H1 (cell line): ENCODE data around the gene MYL7. TPM values are rescaled to one million over a fixed set of nuclear protein-coding genes. Genes with fewer than 3 reads are reported as not detected.
"Not testable (repeated sequence)": the region's sequence is repeated elsewhere in the genome, so short reads cannot be mapped to it uniquely, and the experiment has no call there.

ENCODE experiments used
- CTCF ChIA-PET: fragments of 300-600 bp; sonication (Branson Sonifier 250); formaldehyde crosslinking; loops from one replicate; lab custom pipeline; 2021; ENCODE audit not compliant: partially characterized antibody; lab: Charles Lee
- POLR2A ChIA-PET: fragments of 300-600 bp; sonication (Branson Sonifier 250); formaldehyde crosslinking; loops from one replicate; lab custom pipeline; 2021; ENCODE audit warnings: inconsistent platforms; ENCODE audit not compliant: partially characterized antibody; lab: Charles Lee
- DNase-seq, 2 experiments: peaks; one replicate each; pipeline versions ENCODE4 v3.0.0 to v3.0.0-alpha.2; 2010 to 2022; ENCODE audit warnings: low spot score in 2 of 2, low read depth in 1 of 2, mixed read lengths in 1 of 2
- FAIRE-seq: peaks from 2 replicates; lab custom pipeline; 2011; peaks lifted over from hg19 to GRCh38; lab: Jason Lieb, UNC
- H2AFZ ChIP-seq: 2 replicates; pipeline ENCODE4 v1.8.1; 2012; ENCODE audit warnings: low read length, inconsistent platforms
- H2AK5ac ChIP-seq: 2 replicates; pipeline ENCODE4 v1.6.1; 2013; ENCODE audit warnings: low read depth, low read length
- H2BK120ac ChIP-seq: replicated peaks from 2 replicates; pipeline ENCODE3; 2013; ENCODE audit warnings: low read depth, low read length, inconsistent platforms
- H2BK12ac ChIP-seq: 2 replicates; pipeline ENCODE4 v1.6.1; 2013; ENCODE audit warnings: low read depth, low read length
- H2BK15ac ChIP-seq: 2 replicates; pipeline ENCODE4 v1.6.1; 2013; ENCODE audit warnings: low read length
- H2BK20ac ChIP-seq: 2 replicates; pipeline ENCODE4 v1.6.1; 2013; ENCODE audit warnings: low read length
- H2BK5ac ChIP-seq: 2 replicates; pipeline ENCODE4 v1.6.1; 2013; ENCODE audit warnings: low read depth, low read length
- H3K14ac ChIP-seq: 2 replicates; pipeline ENCODE4 v1.6.1; 2013; ENCODE audit warnings: inconsistent platforms; ENCODE audit not compliant: insufficient read length
- H3K18ac ChIP-seq: 2 replicates; pipeline ENCODE4 v1.6.1; 2013; ENCODE audit warnings: low read length; ENCODE audit errors: extremely low read depth
- H3K23ac ChIP-seq: 2 replicates; pipeline ENCODE4 v1.6.1; 2013; ENCODE audit warnings: inconsistent platforms; ENCODE audit not compliant: insufficient read length
- H3K23me2 ChIP-seq: 2 replicates; pipeline ENCODE4 v1.6.1; 2013; ENCODE audit warnings: low read depth, low read length
- H3K27ac ChIP-seq: 2 replicates; pipeline ENCODE4 v1.6.1; 2011; ENCODE audit warnings: low read depth, low read length, inconsistent platforms
- H3K27me3 ChIP-seq, 4 experiments: replicated peaks in 1 of 4; 1 replicate in 1 of 4; 2 replicates in 3 of 4; pipeline versions ENCODE4 v1.6.1 to v1.8.1; 2011 to 2013; ENCODE audit warnings: low read length in 3 of 4, mild to moderate bottlenecking in 3 of 4, inconsistent platforms in 2 of 4, mixed read lengths in 2 of 4, moderate library complexity in 1 of 4; ENCODE audit not compliant: control insufficient read depth in 3 of 4, insufficient read depth in 3 of 4; ENCODE audit errors: extremely low read depth in 1 of 4
- H3K36me3 ChIP-seq, 4 experiments: 2 replicates each; pipeline versions ENCODE4 v1.6.1 to v1.8.1; 2011 to 2013; ENCODE audit warnings: mild to moderate bottlenecking in 4 of 4, low read length in 3 of 4, moderate library complexity in 2 of 4, control low read depth in 1 of 4, inconsistent platforms in 1 of 4; ENCODE audit not compliant: insufficient read depth in 4 of 4, control insufficient read depth in 2 of 4
- H3K4ac ChIP-seq: replicated peaks from 2 replicates; pipeline ENCODE3; 2013; ENCODE audit warnings: low read length, low read depth, mixed read lengths, inconsistent platforms; ENCODE audit not compliant: insufficient read length
- H3K4me1 ChIP-seq, 4 experiments: replicated peaks in 1 of 4; 1 replicate in 1 of 4; 2 replicates in 3 of 4; pipeline versions ENCODE4 v1.6.1 to v1.8.1; 2011 to 2013; ENCODE audit warnings: low read length in 3 of 4, inconsistent platforms in 2 of 4, mixed read lengths in 1 of 4; ENCODE audit not compliant: insufficient read depth in 4 of 4, control insufficient read depth in 3 of 4
- H3K4me2 ChIP-seq, 2 experiments: 2 replicates each; pipeline versions ENCODE4 v1.6.1 to v1.8.1; 2011 to 2013; ENCODE audit warnings: low read depth in 2 of 2, low read length in 2 of 2, control low read depth in 1 of 2, inconsistent platforms in 1 of 2, mild to moderate bottlenecking in 1 of 2; ENCODE audit not compliant: insufficient read depth in 1 of 2
- H3K4me3 ChIP-seq, 4 experiments: fragments of 200-600, 300-600 bp in 1 of 4; sonication (generic), shearing (Covaris generic), sonication (Bioruptor Twin) in 1 of 4; 2 replicates each; pipeline versions ENCODE4 v1.5.1 to v1.8.1; 2011 to 2016; ENCODE audit warnings: low read length in 4 of 4, low read depth in 3 of 4, control low read depth in 2 of 4, inconsistent platforms in 2 of 4, mild to moderate bottlenecking in 2 of 4, mixed read lengths in 1 of 4, moderate library complexity in 1 of 4; ENCODE audit not compliant: insufficient read depth in 2 of 4; ENCODE audit errors: extremely low read depth in 1 of 4
- H3K56ac ChIP-seq: replicated peaks from 2 replicates; pipeline ENCODE3; 2013; ENCODE audit warnings: low read depth, mild to moderate bottlenecking, mixed read lengths, low read length, inconsistent platforms; ENCODE audit not compliant: insufficient read length
- H3K79me1 ChIP-seq: 2 replicates; pipeline ENCODE4 v1.6.1; 2013; ENCODE audit warnings: low read depth, low read length, control low read depth
- H3K79me2 ChIP-seq, 2 experiments: 2 replicates each; pipeline versions ENCODE4 v1.6.1 to v1.8.1; 2012 to 2013; ENCODE audit warnings: low read length in 2 of 2, mild to moderate bottlenecking in 2 of 2, inconsistent platforms in 1 of 2; ENCODE audit not compliant: insufficient read depth in 2 of 2, control insufficient read depth in 1 of 2
- H3K9ac ChIP-seq, 4 experiments: replicated peaks in 1 of 4; 1 replicate in 1 of 4; 2 replicates in 3 of 4; pipeline versions ENCODE4 v1.6.1 to v1.8.1; 2011 to 2013; ENCODE audit warnings: low read depth in 3 of 4, low read length in 3 of 4, control low read depth in 2 of 4, mild to moderate bottlenecking in 2 of 4, moderate library complexity in 2 of 4, inconsistent platforms in 1 of 4; ENCODE audit errors: extremely low read depth in 1 of 4
- H3K9me3 ChIP-seq, 2 experiments: 2 replicates each; pipeline versions ENCODE4 v1.6.1 to v1.8.1; 2012 to 2013; ENCODE audit warnings: mild to moderate bottlenecking in 2 of 2, moderate library complexity in 2 of 2, control low read depth in 1 of 2, inconsistent platforms in 1 of 2, low read depth in 1 of 2, low read length in 1 of 2, mixed read lengths in 1 of 2; ENCODE audit not compliant: insufficient read depth in 2 of 2
- H4K20me1 ChIP-seq, 2 experiments: replicated peaks in 1 of 2; 2 replicates each; pipeline versions ENCODE3 to v1.8.1; 2011 to 2013; ENCODE audit warnings: inconsistent platforms in 2 of 2, low read length in 2 of 2, mild to moderate bottlenecking in 1 of 2; ENCODE audit not compliant: insufficient read depth in 2 of 2, control insufficient read depth in 1 of 2
- H4K5ac ChIP-seq: 2 replicates; pipeline ENCODE4 v1.6.1; 2013; ENCODE audit warnings: low read length, low read depth, mixed read lengths, inconsistent platforms; ENCODE audit not compliant: insufficient read length
- H4K8ac ChIP-seq: 2 replicates; pipeline ENCODE4 v1.8.0; 2013; ENCODE audit warnings: mild to moderate bottlenecking, moderate library complexity, low read length, inconsistent platforms; ENCODE audit not compliant: insufficient read depth; ENCODE audit errors: extremely low read depth
- H4K91ac ChIP-seq: replicated peaks from 2 replicates; pipeline ENCODE3; 2013; ENCODE audit warnings: low read length, mixed read lengths, inconsistent platforms; ENCODE audit not compliant: insufficient read length
- WGBS, 2 experiments: shearing (Covaris generic) in 1 of 2; methylation state at CpG; one replicate each; pipeline versions ENCODE4 v1.1.6 to v1.1.7; 2013 to 2015; ENCODE audit warnings: low lambda C conversion rate in 2 of 2, mixed read lengths in 2 of 2, inconsistent platforms in 1 of 2, low coverage in 1 of 2, missing lambda C conversion rate in 1 of 2; ENCODE audit not compliant: insufficient replicate concordance in 2 of 2, insufficient coverage in 1 of 2, insufficient read length in 1 of 2; ENCODE audit errors: extremely low coverage in 1 of 2, missing lambda C conversion rate in 1 of 2; 5-methylcytosine and 5-hydroxymethylcytosine counted together
- polyA plus RNA-seq, 7 experiments: library from polyadenylated mRNA; depleted of rRNA in 3 of 7; stranded (reverse) in 5 of 7; unstranded in 2 of 7; fragments of >200 nt in 5 of 7; fragments of 200-250 nt in 2 of 7; gene quantifications; 1 replicate in 5 of 7; 2 replicates in 1 of 7; 4 replicates in 1 of 7; pipeline versions ENCODE4 v1.2.1 to v1.2.3, GENCODE V29; 2011 to 2013; ENCODE audit warnings: missing spikeins in 2 of 7, mixed read lengths in 2 of 7
- total RNA-seq: library from RNA; stranded (reverse); fragmentation: NEBNext Ultra II Directional; extraction: Animal tissue kit (Norgen Biotek cat#: 25700); gene quantifications from 2 replicates; pipeline ENCODE4 v1.2.1, GENCODE V29; 2021

Gene MYL7
- total and polyA plus RNA-seq, 2 of the 8 experiments (the other 6 are each of a cell fraction or from before 2014, with no cell fraction given) = 3.3 to 3.4 TPM

DNA sequence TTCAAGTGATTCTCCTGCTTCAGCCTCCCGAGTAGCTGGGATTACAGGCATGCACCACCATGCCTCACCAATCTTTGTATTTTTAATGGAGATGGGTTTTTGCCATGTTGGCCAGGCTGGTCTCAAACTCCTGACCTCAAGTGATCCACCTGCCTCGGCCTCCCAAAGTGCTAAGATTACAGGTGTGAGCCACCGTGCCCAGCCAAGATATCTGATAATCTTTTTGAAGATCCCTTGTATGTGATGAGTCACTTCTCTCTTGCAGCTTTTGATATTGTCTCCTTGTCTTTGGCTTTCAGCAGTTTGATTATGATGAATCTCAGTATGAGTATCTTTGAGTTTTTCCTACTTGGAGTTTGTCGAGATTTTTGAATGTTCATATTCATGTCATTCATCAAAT is 14.6 kb downstream of the MYL7 start:
- not testable (repeated sequence) for H2AK5ac ChIP-seq, H3K18ac ChIP-seq, H2BK15ac ChIP-seq, H3K4ac ChIP-seq, H3K36me3 ChIP-seq, H2BK20ac ChIP-seq, H2BK12ac ChIP-seq, H4K5ac ChIP-seq, H2BK120ac ChIP-seq, H3K4me3 ChIP-seq, H3K56ac ChIP-seq, H4K91ac ChIP-seq, H3K27ac ChIP-seq, H3K23me2 ChIP-seq, H4K20me1 ChIP-seq, FAIRE-seq, DNase-seq, H2AFZ ChIP-seq, H3K14ac ChIP-seq, H3K23ac ChIP-seq, H3K9me3 ChIP-seq, H4K8ac ChIP-seq, H3K4me2 ChIP-seq, H3K9ac ChIP-seq, H3K79me1 ChIP-seq, H2BK5ac ChIP-seq
- ChIA-PET POLR2A (interaction anchor here (1.6 to 5.4 kb wide), 2 partner anchors 15 to 62 kb away, joined by 3 to 50 read pairs; no protein-coding TSS in a partner anchor), CTCF (interaction anchor here (1.0 to 6.2 kb wide), 3 partner anchors 16 to 70 kb away, joined by 3 to 27 read pairs (median 5); no protein-coding TSS in a partner anchor)
- Histone ChIP-seq H3K4me1 (peaks cover 0 to 10% (median 3%) of the 10 kb centered on the region in 4 experiments; a peak in 5 of 7 replicates), H3K79me2 (peaks cover 3 to 12% of the 10 kb centered on the region in 2 experiments; a peak in 3 of 4 replicates), H3K27me3 (peaks cover 0 to 11% (median 5%) of the 10 kb centered on the region in 4 experiments; a peak in 4 of 7 replicates)
- 89% methylated on average over 4 of the region's 4 CpGs; no CpG with 5 or more reads in 1 of the 2 experiments for whole genome bisulfite sequencing, 2 experiments
